GM19351 (cell line): ENCODE results near the gene PRPF4.

Source experiments
- ATAC-seq: cut with Tn5 transposase; IDR thresholded peaks from one replicate; pipeline ENCODE4 v1.9.1; 2021; ENCODE audit warnings: mild to moderate bottlenecking, moderate library complexity; ENCODE audit not compliant: unreplicated experiment

Gene PRPF4

DNA sequence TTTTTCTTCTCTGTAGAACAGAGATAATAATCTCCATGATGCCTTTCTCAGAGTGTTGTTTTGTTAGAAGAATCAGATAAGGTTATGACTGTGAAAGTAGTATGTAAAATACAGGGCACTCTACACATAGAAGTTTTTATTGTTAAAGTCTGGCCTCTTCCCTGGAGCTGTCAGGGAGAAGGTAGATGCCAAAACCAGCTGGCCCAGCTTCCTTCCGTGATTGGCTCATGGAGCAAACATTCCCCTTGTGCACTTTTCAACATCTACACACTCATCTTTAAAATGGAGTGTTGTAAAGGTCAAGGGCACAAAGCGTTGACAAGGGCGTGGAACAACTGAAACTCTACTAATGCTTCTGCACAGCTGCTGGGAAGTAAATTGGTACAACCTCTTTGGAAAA lies 35.1 kb downstream of the PRPF4 start:
- ATAC-seq: no peak

DNA sequence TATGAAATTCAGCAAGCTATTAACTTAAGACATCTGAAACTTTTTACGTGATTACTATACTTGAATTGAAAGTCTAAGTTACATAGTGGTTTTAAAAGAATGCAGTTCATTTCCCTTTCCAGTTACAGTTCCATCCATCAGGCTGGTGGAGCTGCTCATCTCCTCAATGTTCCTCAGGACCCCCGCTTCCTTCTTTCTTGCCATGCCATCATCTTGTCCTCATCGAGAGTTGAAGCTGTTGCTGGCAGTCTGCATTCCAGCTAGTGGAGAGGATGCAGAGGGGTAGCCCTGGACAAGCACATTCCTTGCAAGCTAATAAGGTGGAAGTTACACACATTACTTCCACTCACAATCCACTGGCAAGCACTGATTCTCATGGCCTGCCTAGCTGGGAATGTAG lies 36.5 kb downstream of the PRPF4 start:
- no peak for ATAC-seq

GRCh38 chr9:113313261-113313660 lies 37.8 kb downstream of the PRPF4 start:
- ATAC-seq: no peak

GRCh38 chr9:113315231-113315630 lies 39.8 kb downstream of the PRPF4 start:
- ATAC-seq: no peak

- no peak for ATAC-seq
These were observed 40.6 kb downstream of the PRPF4 start for GRCh38 chr9:113316030-113316429.

DNA sequence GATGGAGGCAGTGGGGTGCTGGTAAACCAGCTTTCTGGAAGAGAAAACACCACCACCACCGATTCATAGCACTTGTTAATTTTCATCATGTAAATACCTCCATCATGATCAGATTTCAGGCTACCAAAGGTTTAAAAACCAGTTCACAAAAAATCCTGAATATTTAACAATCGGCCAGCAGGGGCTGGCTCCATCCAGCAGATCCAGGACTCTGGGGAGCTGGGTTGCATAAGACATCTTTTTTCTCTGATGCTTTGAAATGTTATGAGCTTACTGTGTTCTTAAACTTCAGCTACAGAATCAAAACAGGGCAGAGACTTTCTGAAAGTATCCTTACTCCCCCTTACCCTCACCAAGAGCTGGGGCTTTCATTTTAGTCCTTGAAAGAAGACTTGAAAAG lies 42.3 kb downstream of the PRPF4 start:
- ATAC-seq: no peak

DNA sequence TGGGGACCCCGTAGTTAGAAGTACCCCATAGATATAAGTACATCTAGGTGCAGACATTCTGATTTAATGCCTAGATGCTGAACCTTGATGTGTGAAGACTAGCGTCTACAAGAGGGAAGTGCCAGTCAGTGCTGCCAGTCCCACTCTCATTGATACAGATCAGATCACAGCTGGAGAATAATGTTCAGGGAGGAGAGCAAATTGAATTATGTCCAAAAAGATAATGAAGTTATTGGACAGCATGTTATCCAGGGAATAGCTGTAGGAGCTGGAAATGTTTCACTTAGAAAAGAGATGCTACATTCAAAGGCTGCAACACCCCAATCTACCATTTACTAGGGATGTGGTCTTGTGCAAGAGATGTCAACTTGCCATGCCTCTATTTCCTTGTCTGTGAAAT lies 43.6 kb downstream of the PRPF4 start:
- no peak for ATAC-seq

DNA sequence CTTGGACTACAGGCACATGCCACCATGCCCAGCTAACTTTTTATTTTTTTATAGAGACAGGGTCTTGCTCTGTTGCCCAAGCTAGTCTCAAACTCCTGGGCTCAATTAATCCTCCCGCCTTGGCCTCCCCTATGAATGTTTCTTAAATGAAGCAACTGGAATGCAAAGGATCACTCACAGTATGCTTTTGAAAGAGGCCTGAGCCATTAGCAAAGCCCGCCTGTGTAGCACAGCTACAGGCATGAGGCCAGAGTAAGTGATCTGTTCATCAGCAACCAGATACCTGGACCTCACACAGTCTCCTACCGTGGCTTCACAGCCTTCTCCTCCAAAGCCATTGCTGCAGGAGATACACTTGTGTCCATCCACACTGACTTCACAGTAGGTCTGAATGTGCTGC lies 44.6 kb downstream of the PRPF4 start:
- ATAC-seq: no peak

GRCh38 chr9:113322671-113323070 lies 47.2 kb downstream of the PRPF4 start:
- no peak for ATAC-seq

GRCh38 chr9:113326230-113326629 lies 50.8 kb downstream of the PRPF4 start:
- ATAC-seq: no peak

GRCh38 chr9:113328045-113328782 lies 52.8 kb downstream of the PRPF4 start:
- ATAC-seq: no peak

- ATAC-seq: no peak
These were observed 56.3 kb downstream of the PRPF4 start for GRCh38 chr9:113331780-113332179.

DNA sequence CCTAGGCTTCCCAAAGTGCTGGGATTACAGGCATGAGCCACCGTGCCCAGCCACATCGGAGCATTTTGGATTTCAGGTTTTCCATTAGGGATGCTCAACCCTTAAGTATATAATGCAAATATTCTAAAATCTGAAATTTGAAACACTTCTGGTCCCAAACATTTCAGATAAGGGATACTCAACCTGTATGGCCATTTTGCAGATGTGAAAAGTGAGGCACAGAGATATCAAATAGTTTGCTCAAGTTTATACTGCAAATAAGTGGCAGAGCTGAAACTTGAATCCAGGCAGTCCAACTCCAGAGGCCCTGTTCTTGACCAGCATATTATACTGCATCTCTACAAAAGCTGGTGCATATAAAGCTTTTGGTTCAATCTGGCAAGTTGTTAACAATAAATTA lies 62.3 kb downstream of the PRPF4 start:
- ATAC-seq: no peak

GRCh38 chr9:113340011-113340699 lies 64.7 kb downstream of the PRPF4 start, which contains the start of gene WDR31:
WDR31 (minus strand) TSS chr9:113340275; CDS start chr9:113332022, 8,253 bp downstream.
- peak; percentile 99 for ATAC-seq

- no peak for ATAC-seq
These were observed 66.4 kb downstream of the PRPF4 start for GRCh38 chr9:113341712-113342410.
